BLaER1 treated with 17β-estradiol and CSF1 and Interleukin-3, amounts not matched to agents 10 nM and 100 nM (cell line): ENCODE measurements around the gene SLC12A6.
A peak's percentile ranks its signal among the peaks of the same experiment; 100 is the strongest.

Source experiments
- H3K27ac ChIP-seq, 11 experiments: shearing (Covaris generic); formaldehyde crosslinking; 2 replicates each; pipeline ENCODE4 v1.8.1; 2022
- H3K27me3 ChIP-seq, 11 experiments: shearing (Covaris generic); formaldehyde crosslinking; 2 replicates each; pipeline ENCODE4 v1.8.1; 2022
- H3K36me3 ChIP-seq, 11 experiments: shearing (Covaris generic); formaldehyde crosslinking; 2 replicates each; pipeline ENCODE4 v1.8.1; 2022
- H3K4me1 ChIP-seq, 10 experiments: shearing (Covaris generic); formaldehyde crosslinking; 2 replicates each; pipeline ENCODE4 v1.8.1; 2022
- H3K4me2 ChIP-seq, 11 experiments: shearing (Covaris generic); formaldehyde crosslinking; 2 replicates each; pipeline ENCODE4 v1.8.1; 2022
- H3K4me3 ChIP-seq, 10 experiments: shearing (Covaris generic); formaldehyde crosslinking; 2 replicates each; pipeline ENCODE4 v1.8.1; 2022
- H3K9ac ChIP-seq, 11 experiments: shearing (Covaris generic); formaldehyde crosslinking; 2 replicates each; pipeline ENCODE4 v1.8.1; 2022
- H3K9me3 ChIP-seq, 11 experiments: shearing (Covaris generic); formaldehyde crosslinking; replicated peaks in 1 of 11; 2 replicates each; pipeline ENCODE4 v1.8.1; 2022
- H4K20me1 ChIP-seq, 11 experiments: shearing (Covaris generic); formaldehyde crosslinking; 2 replicates each; pipeline ENCODE4 v1.8.1; 2022
- Cebpa-rat ChIP-seq, 11 experiments: shearing (Covaris generic); IDR thresholded peaks; 2 replicates each; pipeline ENCODE4 v1.8.1; 2022

SLC12A6 gene

GRCh38 chr15:34311563-34311962, 26.0 kb downstream of the SLC12A6 start:
- H3K9me3 ChIP-seq, result no peaks in the 10 kb centered on the region
- peaks cover 14 to 43% (median 28%) of the 10 kb centered on the region in 10 experiments for H3K4me1 ChIP-seq
- H3K9ac ChIP-seq, result no peak overlapping the region
- H3K27ac ChIP-seq, result no peak overlapping the region
- no peak for TF ChIP-seq Cebpa-rat (IDR thresholded peaks at IDR 0.05)
- no peaks in the 10 kb centered on the region for H3K27me3 ChIP-seq
- H3K4me3 ChIP-seq, result no peak overlapping the region
- peaks cover 18 to 93% (median 74%) of the 10 kb centered on the region in 11 experiments; a peak in 20 of 22 replicates for H3K36me3 ChIP-seq
- peaks cover 25 to 100% (median 96%) of the 10 kb centered on the region in 11 experiments; a peak in 21 of 22 replicates for H4K20me1 ChIP-seq
- no peak overlapping the region for H3K4me2 ChIP-seq

- Histone ChIP-seq H3K36me3 (peaks cover 13 to 99% (median 76%) of the 10 kb centered on the region in 11 experiments; a peak in 21 of 22 replicates), H3K9me3 (no peaks in the 10 kb centered on the region), H3K4me1 (peaks cover 0 to 26% (median 3%) of the 10 kb centered on the region in 10 experiments; a peak in 12 of 20 replicates), H3K27ac (no peak overlapping the region), H4K20me1 (peaks cover 36 to 100% (median 97%) of the 10 kb centered on the region in 11 experiments; a peak in 21 of 22 replicates), H3K9ac (no peak overlapping the region), H3K27me3 (no peaks in the 10 kb centered on the region), H3K4me3 (no peak overlapping the region), H3K4me2 (no peak overlapping the region)
- no peak for TF ChIP-seq Cebpa-rat (IDR thresholded peaks at IDR 0.05)
Measured at GRCh38 chr15:34304613-34305012, 33.0 kb downstream of the SLC12A6 start.

- no peak overlapping the region for H3K27ac ChIP-seq
- H3K4me1 ChIP-seq, result peaks cover 30 to 48% (median 31%) of the 10 kb centered on the region in 10 experiments
- H4K20me1 ChIP-seq, result peaks cover 53 to 100% (median 98%) of the 10 kb centered on the region in 11 experiments; a peak in 21 of 22 replicates
- H3K36me3 ChIP-seq, result peaks cover 4 to 91% (median 60%) of the 10 kb centered on the region in 11 experiments; a peak in 20 of 22 replicates
- no peaks in the 10 kb centered on the region for H3K9me3 ChIP-seq
- no peak overlapping the region for H3K4me3 ChIP-seq
- H3K9ac ChIP-seq, result no peak overlapping the region
- no peak for TF ChIP-seq Cebpa-rat (IDR thresholded peaks at IDR 0.05)
- no peak overlapping the region for H3K4me2 ChIP-seq
- H3K27me3 ChIP-seq, result no peaks in the 10 kb centered on the region
Measured at GRCh38 chr15:34301058-34301457, 36.5 kb downstream of the SLC12A6 start.

DNA sequence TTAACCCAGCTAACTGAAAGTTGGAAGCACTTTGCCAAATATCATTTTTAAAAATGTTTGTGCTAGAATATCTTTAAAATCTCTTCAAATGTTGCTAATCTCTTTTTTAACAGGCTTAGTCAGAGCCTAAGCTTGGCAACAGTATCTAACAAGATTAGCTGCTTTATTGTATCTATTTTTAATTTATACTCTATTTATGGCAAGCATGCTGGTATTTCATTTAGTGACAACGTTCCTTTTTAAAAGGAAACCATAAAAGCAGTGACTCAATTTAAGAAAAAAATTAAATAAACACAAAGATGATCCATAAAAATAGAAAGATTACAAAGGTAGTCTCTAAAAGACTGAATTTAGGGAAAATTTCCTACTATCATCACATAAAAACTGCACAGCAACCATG, 40.5 kb downstream of the SLC12A6 start:
- H4K20me1 ChIP-seq, result peaks cover 59 to 100% (median 99%) of the 10 kb centered on the region in 11 experiments; a peak in 21 of 22 replicates
- H3K9me3 ChIP-seq, result peaks cover 0 to 30% (median 24%) of the 10 kb centered on the region in 11 experiments; a peak in 16 of 22 replicates
- H3K9ac ChIP-seq, result no peak overlapping the region
- H3K4me1 ChIP-seq, result peaks cover 30 to 46% (median 31%) of the 10 kb centered on the region in 10 experiments
- H3K4me3 ChIP-seq, result no peak overlapping the region
- peaks cover 32 to 96% (median 77%) of the 10 kb centered on the region in 11 experiments for H3K36me3 ChIP-seq
- H3K27ac ChIP-seq, result no peak overlapping the region
- no peaks in the 10 kb centered on the region for H3K27me3 ChIP-seq
- H3K4me2 ChIP-seq, result peak overlapping the region in 10 of 11 experiments; percentile 12 to 67 (median 46); a peak in 15 of 22 replicates
- TF ChIP-seq Cebpa-rat (IDR thresholded peaks at IDR 0.05), result no peak

GRCh38 chr15:34292621-34293020, 45.0 kb downstream of the SLC12A6 start:
- Histone ChIP-seq H3K27me3 (no peaks in the 10 kb centered on the region), H3K9ac (no peak overlapping the region)
- no peak for TF ChIP-seq Cebpa-rat (IDR thresholded peaks at IDR 0.05)

GRCh38 chr15:34284937-34285336, 52.6 kb downstream of the SLC12A6 start:
- no peak overlapping the region for H3K27ac ChIP-seq
- H3K4me2 ChIP-seq, result no peak overlapping the region
- no peaks in the 10 kb centered on the region; a peak in 1 of 20 replicates for H3K4me1 ChIP-seq
- no peak for TF ChIP-seq Cebpa-rat (IDR thresholded peaks at IDR 0.05)
- H3K4me3 ChIP-seq, result no peak overlapping the region
- no peaks in the 10 kb centered on the region for H3K27me3 ChIP-seq
- H3K9me3 ChIP-seq, result 0 out of 22 replicates have a peak, but pooled peaks cover 0 to 4% (median 0%) of the 10 kb centered on the region in 11 experiments
- peaks cover 12 to 99% (median 67%) of the 10 kb centered on the region in 11 experiments; a peak in 21 of 22 replicates for H4K20me1 ChIP-seq
- peaks cover 0 to 74% (median 39%) of the 10 kb centered on the region in 11 experiments; a peak in 16 of 22 replicates for H3K36me3 ChIP-seq
- H3K9ac ChIP-seq, result no peak overlapping the region

More at GRCh38 chr15:34292621-34293020, 45.0 kb downstream of the SLC12A6 start:
- H3K4me1 ChIP-seq, result peaks cover 3 to 14% (median 10%) of the 10 kb centered on the region in 10 experiments; a peak in 17 of 20 replicates
- peaks cover 22 to 93% (median 58%) of the 10 kb centered on the region in 11 experiments; a peak in 21 of 22 replicates for H4K20me1 ChIP-seq
- no peak overlapping the region for H3K27ac ChIP-seq
- H3K36me3 ChIP-seq, result peaks cover 39 to 85% (median 65%) of the 10 kb centered on the region in 11 experiments
- H3K4me2 ChIP-seq, result no peak overlapping the region
- no peak overlapping the region for H3K4me3 ChIP-seq
- H3K9me3 ChIP-seq, result peaks cover 0 to 42% (median 34%) of the 10 kb centered on the region in 11 experiments; a peak in 16 of 22 replicates

GRCh38 chr15:34282384-34282783, 55.2 kb downstream of the SLC12A6 start:
- no peak overlapping the region for H3K4me3 ChIP-seq
- H3K27ac ChIP-seq, result no peak overlapping the region
- H3K9me3 ChIP-seq, result 0 out of 22 replicates have a peak, but pooled peaks cover 0 to 4% (median 0%) of the 10 kb centered on the region in 11 experiments

GRCh38 chr15:34280193-34280592, 57.4 kb downstream of the SLC12A6 start:
- Histone ChIP-seq H3K4me1 (peaks cover 0 to 9% (median under 1%) of the 10 kb centered on the region in 10 experiments; a peak in 5 of 20 replicates), H3K27ac (no peak overlapping the region), H3K36me3 (peaks cover 0 to 74% (median 42%) of the 10 kb centered on the region in 11 experiments; a peak in 17 of 22 replicates), H3K4me3 (no peak overlapping the region), H3K27me3 (no peaks in the 10 kb centered on the region), H3K9me3 (0 out of 22 replicates have a peak, but pooled peaks cover 0 to 4% (median 0%) of the 10 kb centered on the region in 11 experiments), H4K20me1 (peaks cover 33 to 100% (median 99%) of the 10 kb centered on the region in 11 experiments; a peak in 21 of 22 replicates), H3K9ac (no peak overlapping the region), H3K4me2 (no peak overlapping the region)
- no peak for TF ChIP-seq Cebpa-rat (IDR thresholded peaks at IDR 0.05)

More at GRCh38 chr15:34282384-34282783, 55.2 kb downstream of the SLC12A6 start:
- Histone ChIP-seq H4K20me1 (peaks cover 18 to 100% (median 93%) of the 10 kb centered on the region in 11 experiments; a peak in 21 of 22 replicates), H3K4me1 (peaks cover 0 to 5% (median 0%) of the 10 kb centered on the region in 10 experiments; a peak in 2 of 20 replicates), H3K36me3 (peaks cover 0 to 72% (median 40%) of the 10 kb centered on the region in 11 experiments; a peak in 17 of 22 replicates), H3K9ac (no peak overlapping the region), H3K27me3 (no peaks in the 10 kb centered on the region), H3K4me2 (no peak overlapping the region)
- no peak for TF ChIP-seq Cebpa-rat (IDR thresholded peaks at IDR 0.05)

DNA sequence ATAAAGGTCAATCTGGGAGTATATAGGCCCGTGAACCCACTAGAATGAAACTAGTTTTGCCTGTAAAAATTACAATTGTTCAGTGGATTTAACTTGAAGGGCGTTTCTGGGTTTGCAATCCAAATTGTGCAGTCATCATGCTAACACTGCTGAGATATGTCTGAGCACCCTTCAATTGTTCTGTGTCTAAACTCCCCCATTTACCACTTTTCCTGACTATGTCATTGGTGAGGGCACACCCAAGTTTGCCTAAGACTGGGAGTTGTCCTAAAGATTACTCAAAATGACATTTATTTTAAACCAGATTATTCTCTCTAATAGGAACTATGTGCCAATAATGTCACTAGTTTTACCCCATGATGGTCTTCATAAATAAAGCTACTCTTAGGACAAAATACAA, 58.2 kb downstream of the SLC12A6 start:
- Histone ChIP-seq H3K4me1 (peaks cover 0 to 10% (median 2%) of the 10 kb centered on the region in 10 experiments; a peak in 5 of 20 replicates), H3K27ac (no peak overlapping the region), H3K9ac (no peak overlapping the region), H3K4me3 (no peak overlapping the region), H3K36me3 (peaks cover 5 to 75% (median 42%) of the 10 kb centered on the region in 11 experiments; a peak in 20 of 22 replicates), H3K9me3 (0 out of 22 replicates have a peak, but pooled peaks cover 0 to 4% (median 0%) of the 10 kb centered on the region in 11 experiments), H3K27me3 (no peaks in the 10 kb centered on the region), H3K4me2 (no peak overlapping the region), H4K20me1 (peaks cover 33 to 100% (median 99%) of the 10 kb centered on the region in 11 experiments; a peak in 20 of 22 replicates)
- no peak for TF ChIP-seq Cebpa-rat (IDR thresholded peaks at IDR 0.05)
